Measurements from ENCODE around the gene TRIM16.
"Not testable (repeated sequence)": the region's sequence is repeated elsewhere in the genome, so short reads cannot be mapped to it uniquely, and the experiment has no call there.

- TF ChIP-seq CTCF (optimal IDR thresholded peaks at IDR 0.05 in 1 of 3, IDR thresholded peaks at IDR 0.05 in 1 of 3, conservative IDR thresholded peaks at IDR 0.05 in 1 of 3; ENCODE audit: extremely low read depth in 1 of 3, insufficient read depth in 2 of 3, low read length in 3 of 3); EZH2 (IDR thresholded peaks at IDR 0.05; ENCODE audit: low read length): not testable (repeated sequence)
Measured at GRCh38 chr17:15590844-15591243, 93.3 kb downstream of the TRIM16 start.

Data from keratinocyte (primary cell).